Measurements from ENCODE around the gene SLC39A8.

- TF ChIP-seq CTCF (IDR thresholded peaks at IDR 0.05; ENCODE audit: low read depth, low read length, poor library complexity, severe bottlenecking): no peak
- no peak for TF ChIP-seq EZH2phosphoT487 (IDR thresholded peaks at IDR 0.05; ENCODE audit: borderline replicate concordance, low read length)
Measured at GRCh38 chr4:102338405-102338804, 6.9 kb downstream of the SLC39A8 start.

Data from DOHH2 (cell line).